Stimulated activated naive CD4-positive, alpha-beta T cell treated with Interleukin-2 at 50 U/mL for 16 hours (primary cell): ENCODE measurements around the gene PACS1.
"Not testable (repeated sequence)": the region's sequence is repeated elsewhere in the genome, so short reads cannot be mapped to it uniquely, and the experiment has no call there.

ENCODE experiments used
- DNase-seq: peaks from one replicate; lab custom pipeline; 2025; lab: John Stamatoyannopoulos, UW

PACS1 gene

DNA sequence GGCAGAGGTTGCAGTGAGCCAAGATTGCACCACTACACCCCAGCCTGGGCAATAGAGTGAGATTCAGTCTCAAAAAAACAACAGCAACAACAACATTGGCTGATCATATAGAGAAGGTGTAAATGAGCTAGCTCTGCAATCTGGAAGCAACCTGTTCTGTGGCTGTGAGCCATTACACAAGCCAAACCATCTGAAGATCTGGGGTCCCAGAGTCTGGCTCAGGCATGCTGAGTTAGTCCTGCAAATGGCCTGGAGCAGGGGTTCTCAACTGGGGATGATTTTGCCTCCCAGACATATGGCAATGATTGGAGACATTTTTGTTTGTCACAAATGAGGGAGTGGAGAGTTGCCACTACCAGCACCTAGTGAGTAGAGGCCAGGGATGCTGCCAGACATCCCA lies 156.0 kb downstream of the PACS1 start:
- DNase-seq = no peak

DNA sequence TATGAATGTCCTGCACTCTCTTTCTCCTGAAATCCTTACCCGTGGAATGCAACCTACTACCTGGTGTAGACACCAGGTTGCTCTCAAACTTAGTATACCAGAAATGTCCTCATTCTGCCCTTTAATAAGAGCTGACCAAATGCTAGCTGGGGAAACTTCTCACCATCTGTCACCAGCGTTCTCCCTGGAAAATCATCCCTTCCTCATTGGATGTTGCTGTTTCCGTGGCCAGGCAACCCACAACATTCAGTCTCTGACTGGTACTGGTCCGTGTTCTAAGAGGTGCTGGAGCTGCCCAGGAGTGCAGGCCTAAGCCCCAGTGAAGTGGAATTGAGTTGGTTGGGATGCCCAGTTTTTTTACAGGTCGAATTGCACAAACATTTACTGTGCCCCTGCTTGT lies 157.6 kb downstream of the PACS1 start:
- no peak for DNase-seq

DNA sequence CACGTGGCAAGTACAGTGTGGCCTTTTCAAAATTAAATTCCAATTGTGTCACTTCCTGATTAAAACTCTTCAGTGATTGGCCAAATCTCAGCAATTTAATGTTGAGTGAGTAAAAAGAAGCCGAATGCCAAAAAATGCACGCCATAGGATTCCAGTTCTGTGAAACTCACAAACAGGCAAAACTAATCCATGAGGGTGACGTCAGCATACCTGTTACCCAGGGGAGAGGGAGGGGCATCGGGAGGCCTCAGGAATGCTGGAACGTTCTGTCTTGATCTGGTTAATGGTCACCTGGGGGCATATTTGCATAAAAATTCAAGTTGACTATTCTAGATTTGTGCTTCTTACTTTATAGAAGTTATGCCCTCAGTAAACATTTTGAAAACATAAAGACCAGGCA lies 158.4 kb downstream of the PACS1 start:
- no peak for DNase-seq

DNA sequence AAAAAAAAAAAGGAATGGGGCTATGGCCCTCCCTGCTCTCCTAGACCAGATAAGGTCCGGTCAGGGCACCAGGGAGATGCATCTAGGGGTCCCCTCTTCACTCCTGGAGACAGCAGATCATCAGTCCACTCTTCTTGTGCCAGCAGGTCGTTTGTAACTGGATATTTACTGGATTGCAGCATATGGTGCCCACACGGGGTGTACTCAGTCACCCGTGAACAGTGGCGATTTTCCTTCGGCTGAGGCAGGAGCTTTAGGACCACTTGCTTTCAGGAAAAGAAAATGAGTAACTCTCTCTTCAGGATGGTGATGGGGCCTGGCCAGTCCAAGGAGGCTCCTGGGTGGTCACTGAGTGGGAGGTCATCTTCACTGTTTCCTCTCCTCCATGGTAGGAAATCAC lies 160.1 kb downstream of the PACS1 start:
- no peak for DNase-seq

DNA sequence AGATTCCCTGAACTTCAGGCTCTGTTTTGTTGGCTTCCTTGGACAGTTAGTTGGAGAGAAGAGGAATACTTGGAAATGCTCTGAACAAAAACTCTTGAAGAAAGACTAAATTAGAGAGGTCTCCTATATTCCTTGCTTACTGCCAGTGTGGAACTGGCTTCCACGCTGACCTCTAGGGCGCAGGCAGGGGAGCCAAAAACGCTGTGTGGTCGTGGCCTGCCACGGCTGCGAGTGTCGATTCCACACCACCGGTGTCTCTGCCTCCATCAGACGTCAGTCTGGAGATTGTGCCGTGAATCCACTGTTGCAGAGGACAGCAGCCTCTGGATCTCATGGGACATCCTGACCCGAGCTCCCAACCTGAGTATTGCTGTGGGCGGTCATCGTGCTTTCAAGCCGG lies 160.9 kb downstream of the PACS1 start:
- DNase-seq = no peak

DNA sequence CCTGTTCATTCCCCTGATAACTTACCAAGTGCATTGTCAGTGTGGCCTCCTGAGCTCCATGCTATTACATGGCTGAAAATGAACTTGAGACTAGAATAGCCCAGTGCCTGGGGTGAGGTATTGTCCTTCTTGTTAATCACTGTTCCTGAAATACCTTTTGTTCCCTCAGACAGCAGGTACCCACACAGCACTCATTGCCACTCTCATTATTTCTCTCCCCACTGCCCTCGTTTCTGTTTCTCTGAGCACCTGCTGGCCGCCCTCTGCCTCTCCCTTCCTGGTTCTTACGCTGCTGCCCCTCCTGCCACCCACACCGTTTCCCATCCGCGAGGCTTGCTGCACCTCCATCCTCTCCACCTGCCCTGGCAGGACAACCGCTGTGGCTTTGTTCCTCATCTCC lies 161.5 kb downstream of the PACS1 start:
- DNase-seq = no peak

DNA sequence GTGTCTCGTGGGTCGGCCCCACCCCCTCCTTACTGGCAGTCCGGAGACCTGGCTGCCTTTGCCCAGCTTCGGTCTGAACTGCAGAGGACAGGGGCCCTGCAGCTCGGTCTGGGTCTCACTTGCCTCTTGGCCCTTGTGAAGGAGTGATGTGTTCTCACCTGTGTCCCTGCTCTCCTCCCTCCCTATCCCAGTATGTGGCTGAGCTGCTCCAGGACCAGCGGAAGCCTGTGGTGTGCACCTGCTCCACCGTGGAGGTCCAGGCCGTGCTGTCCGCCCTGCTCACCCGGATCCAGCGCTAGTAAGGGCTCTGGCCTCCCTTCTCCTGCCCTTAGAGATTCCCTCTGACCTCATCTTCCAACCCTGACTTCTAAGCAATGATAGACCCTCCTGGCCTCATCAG lies 162.7 kb downstream of the PACS1 start:
- DNase-seq = no peak

DNA sequence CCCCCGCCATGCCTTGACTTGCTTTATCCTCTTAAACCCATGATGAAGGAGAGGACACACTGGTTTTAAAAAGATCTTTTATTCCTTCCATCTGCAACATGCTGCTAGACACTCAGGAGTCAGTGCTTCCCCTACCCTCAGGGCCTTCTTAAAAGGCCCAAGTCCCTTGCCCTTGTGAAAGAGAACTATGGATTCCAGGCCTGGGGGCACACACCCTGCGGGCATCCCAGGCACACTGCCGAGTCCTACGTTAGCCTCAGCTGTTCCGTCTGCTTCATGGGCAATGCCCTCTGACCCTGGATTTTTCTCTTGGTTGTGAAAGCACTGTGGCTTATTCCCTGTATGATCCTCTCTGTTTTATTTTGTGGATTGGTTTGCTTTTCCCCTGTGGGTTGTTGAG lies 163.2 kb downstream of the PACS1 start:
- DNase-seq = no peak

DNA sequence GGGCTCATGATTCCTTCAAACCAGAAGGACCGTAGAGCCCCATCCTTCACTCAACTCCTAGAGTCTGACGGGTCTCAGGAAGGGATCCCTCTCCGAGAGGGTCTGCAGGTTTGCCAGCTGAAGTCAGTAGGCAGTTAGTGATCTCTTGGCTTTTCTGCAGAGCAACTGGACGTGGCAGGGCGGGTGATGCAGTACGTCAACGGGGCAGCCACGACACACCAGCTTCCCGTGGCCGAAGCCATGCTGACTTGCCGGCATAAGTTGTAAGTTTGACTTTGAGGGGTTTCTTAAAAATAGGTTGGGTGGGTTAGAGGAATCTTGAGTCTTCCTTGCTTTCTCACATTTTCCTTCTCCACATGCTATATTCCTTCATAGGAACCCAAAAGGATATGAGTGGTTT lies 165.1 kb downstream of the PACS1 start:
- DNase-seq = no peak

DNA sequence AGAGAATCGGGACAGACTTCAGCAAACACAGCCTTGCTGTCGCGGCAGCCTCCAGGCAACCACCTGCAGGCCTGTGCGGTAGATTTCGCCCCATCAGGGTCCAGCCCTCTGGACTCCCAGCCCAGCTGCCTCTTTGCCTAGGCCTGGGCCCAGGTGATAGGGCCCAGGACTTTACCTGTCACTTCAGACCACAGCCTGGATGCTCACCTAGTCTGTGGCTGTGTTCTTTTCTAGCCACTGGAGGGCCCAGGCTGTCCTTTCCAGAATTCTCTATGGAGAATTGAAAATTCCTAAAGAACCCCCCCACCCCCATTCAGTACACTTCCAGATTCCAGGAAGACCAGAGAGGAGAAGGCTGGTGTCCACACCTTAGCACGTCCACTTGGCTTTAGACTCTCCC lies 167.8 kb downstream of the PACS1 start:
- no peak for DNase-seq

DNA sequence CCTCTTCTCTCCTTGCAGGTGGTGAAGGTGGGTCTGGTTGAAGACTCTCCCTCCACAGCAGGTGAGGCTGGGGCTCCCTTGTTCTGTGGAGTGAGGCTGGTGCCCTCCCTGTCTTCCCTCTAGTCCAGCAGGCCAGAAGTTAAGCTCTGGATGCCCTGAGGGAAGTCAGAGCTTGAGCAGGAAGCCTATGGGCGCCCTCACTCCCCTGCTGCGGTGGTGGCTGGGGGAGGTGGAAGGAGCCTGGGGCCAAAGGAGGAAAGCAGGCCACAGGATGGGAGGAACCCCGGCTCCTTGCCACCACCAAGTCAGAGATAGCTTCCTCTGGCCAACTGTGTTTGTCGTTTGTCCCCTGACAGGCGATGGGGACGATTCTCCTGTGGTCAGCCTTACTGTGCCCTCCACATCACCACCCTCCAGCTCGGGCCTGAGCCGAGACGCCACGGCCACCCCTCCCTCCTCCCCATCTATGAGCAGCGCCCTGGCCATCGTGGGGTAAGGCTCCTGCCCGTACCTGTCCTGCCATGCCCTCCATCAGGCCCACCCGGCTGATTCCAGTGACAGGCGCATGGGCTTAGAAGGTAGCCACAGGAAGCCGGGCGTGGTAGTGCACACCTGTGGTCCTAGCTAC lies 168.8 kb downstream of the PACS1 start:
- no peak for DNase-seq

DNA sequence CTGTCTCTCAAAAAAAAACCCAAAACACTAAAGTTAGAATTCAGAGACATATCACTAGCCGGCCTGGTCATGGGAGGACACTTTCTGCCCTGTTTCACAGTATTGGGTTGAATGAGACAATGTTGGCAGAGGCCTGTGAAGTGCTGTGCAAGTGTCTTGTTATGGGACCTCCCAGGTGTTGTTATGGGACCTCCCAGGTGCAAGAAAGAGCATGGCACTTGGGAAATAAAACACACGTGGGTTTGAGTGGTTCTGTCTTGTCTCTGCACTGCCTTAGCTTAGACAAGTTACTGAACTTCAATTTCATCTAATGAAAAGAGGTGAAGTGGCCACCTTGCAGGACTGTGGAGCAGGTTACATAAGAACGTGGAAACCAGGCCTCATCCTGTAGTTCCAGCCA lies 169.4 kb downstream of the PACS1 start:
- no peak for DNase-seq

DNA sequence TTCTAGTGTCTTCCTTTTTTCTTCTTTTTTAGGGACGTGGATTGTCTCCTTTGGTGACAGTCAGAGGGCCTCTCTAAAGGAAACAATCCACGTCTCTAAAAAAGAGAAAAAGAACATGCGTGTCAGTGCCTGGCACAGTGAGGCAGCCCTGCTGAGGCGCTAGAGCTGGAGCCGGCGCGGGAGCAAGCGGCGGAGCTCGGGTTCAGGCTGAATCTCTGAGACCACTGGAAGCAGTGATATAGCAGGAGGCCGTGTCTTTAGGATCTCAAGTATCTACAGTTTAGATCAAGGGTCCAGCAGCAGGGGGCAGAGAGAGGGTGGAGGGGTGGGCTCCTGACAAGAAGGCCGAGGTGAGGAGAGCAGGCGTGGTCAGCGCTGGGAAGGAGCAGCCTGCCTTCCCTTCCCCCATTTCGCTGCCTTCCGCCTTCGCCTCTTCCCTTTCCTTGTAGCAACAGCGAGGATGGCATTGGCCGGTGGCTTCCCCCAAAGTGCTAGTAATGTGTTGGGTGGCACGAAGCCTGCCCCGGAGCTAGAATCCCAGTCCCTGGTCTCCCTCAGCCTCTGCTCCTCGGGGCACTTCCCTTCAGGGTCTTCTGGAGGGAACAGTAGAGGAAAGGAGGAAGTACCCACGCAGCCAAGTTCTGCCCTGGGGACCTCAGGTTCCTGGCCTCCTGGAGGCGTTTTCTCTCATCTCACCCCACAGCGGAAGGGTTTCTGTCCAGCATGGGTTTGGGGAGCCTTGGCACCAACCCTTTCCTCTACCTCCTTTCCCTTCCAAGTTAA lies 170.1 kb downstream of the PACS1 start:
- no peak for DNase-seq

DNA sequence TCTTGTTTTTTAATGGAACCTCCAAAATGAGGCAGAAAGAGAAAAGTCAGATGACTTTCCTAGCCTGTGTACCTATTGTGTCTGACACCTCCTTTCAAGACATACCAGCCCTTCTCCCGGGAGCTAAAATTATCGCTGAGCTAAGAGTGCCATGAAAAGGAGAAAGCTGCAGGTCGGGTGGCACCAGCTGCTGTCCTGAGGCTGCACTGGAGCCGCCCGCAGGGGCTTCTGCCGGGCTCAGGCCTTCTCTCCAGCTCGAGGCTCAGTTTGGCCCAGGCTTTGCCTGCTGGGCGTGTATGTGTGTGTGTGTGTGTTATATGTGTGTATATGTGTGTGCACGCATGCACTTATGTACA lies 170.7 kb downstream of the PACS1 start:
- DNase-seq = no peak

DNA sequence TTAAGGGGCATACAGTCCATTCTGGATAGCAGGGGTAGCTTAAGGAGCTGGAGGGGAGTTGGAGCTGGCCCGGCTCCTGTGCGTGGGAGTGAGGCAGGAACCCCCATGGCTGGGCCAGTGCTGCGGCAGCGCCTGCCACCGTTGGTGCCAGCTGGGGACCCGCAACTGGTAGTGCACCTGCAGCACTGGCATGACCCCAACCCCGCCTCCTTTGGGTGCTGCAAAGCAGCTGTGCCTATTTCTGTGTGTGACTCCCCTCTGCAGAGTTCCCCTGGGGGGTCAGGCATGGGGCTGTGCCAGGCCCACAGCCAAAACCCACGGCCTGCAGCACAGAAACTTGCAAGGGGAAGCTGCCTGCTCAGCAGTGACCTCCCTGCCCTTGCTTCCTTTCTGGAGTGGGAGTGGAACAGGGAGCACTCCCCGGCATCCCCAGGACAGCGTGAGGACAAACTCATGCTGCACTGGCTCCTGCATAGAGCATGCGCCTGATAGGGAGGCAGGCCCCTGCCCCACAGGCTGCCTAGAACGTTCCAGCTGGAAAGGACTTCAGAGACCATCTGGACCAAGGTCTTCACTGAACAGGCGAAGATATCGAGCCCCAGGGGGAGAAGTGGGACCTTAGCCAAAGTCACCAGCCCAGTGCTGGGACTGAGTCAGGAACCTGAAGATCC lies 172.2 kb downstream of the PACS1 start:
- DNase-seq = no peak

DNA sequence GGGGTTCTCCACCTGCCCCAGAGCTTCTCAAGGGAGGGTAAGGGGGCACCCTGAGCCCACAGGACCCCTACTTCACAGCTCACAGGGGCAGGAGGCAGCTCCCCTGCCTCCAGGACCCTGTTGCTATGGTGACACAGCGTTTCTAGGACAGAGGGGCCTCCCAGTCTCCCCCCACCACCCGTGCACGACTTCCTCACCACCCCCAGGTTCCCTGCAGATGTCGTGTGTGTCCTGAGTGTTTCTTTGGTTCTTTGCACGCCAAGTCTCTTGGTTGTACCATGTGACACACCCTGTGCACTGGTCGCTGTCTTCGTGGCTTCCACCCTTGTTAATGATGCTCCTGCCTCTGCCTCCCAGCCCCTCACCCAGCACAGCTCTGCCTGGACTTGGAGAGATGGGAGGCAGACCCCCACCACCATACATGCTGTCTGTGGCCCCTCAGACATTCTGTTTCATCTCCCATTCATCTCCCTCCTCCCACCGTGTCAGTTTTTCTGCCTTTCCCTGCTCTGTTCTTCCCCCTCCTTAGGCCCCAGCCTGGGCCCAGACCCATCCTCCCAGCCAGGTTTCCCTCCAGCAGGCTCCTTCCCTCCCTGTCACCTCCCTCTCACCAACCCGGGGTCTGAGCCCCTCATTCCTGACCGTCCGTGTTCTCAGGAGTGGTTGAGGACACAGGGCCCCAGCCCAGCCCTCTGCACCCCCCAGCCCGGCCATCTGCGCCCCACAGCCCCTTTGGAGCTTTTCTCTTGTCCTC lies 173.9 kb downstream of the PACS1 start:
- DNase-seq = no peak

DNA sequence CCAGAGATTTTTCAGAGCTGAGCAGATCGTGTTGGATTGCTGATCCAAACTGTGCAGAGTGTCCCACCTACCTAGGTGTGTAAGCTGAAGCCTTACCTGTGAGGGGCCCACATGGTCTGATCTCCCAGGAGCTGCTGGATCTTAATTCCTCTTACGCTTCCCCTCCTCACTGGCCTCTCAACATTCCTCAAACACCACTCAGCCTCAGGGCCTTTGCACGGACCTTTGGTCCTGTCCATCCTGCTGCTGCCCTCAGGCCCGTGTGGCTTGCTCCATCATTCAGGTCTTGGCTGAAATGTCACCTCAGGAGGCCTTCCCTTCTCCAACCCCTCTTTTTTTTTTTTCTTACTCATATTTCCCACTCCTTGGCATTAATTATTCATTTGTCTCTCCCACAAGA lies 177.2 kb downstream of the PACS1 start:
- no peak for DNase-seq

DNA sequence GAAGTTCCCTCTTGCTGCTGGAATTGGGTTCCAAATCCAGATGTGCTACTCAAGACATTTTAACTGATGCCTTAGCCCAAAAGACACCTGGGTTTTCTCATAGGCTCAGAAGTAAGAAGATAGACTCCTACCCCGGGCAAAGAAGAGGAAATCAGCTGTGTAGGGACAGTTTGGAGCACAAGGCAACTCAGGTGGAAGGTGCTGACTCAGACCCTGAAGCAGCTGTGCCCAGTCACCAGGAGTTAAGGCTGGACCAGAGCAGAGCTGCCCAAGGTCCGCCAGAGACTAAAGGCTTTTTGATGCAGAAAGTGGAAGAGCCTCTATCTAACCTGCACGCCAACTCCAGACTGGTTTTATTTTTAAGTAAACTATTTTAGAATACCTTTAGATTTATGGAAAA lies 177.7 kb downstream of the PACS1 start:
- DNase-seq = no peak

DNA sequence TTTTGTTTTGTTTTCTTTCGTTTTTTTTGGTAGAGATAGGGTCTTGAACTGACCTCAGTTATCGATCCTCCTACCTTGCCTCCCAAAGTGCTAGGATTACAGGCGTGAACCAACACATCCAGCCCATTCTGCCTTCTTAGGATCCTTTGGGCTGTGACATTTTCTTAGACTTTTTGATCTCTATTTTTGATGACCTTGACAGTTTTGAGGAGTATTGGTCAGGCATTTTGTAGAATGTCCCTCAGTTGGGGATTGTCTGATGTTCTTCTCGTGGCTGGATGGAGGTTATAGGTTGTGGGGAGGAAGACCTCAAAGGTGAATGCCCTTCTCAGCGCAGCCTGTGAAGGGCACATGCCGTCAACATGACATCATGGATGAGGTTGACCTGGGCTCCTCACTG lies 178.8 kb downstream of the PACS1 start:
- no peak for DNase-seq

DNA sequence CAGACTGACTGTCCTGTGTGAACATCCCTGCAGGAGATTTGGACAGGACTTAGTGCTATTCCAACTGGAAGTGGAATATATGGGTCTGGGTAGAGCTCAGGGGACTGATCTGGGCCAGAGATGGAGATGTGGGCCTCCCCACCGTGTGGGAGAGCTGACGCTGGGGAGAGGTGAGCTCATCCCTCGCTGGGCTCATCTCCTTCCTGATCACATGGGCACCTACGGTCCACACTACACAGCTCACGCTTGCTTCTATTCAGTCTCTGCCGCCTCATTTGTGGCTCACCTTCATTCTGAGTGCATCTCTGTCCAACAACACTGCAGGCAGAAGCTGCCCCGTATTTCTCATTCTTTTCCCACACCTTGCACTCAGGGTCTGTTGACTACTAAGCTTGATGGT lies 181.7 kb downstream of the PACS1 start:
- no peak for DNase-seq

DNA sequence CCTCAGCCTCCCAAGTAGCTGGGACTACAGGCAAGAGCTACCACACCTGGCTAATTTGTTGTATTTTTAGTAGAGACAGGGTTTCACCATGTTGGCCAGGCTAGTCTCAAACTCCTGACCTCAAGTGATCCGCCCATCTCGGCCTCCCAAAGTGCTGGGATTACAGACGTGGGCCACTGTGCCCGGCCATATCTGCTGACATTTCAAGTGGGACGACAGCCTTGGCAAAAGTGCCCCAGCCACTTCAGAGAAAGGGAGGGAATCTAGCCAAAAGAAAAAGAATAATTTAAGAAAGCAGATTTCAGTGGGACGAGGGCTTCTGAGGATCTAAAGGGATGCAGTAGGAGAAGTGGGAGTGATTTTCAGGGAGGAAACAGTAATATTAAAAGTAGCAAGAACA lies 183.0 kb downstream of the PACS1 start:
- not testable (repeated sequence) for DNase-seq

DNA sequence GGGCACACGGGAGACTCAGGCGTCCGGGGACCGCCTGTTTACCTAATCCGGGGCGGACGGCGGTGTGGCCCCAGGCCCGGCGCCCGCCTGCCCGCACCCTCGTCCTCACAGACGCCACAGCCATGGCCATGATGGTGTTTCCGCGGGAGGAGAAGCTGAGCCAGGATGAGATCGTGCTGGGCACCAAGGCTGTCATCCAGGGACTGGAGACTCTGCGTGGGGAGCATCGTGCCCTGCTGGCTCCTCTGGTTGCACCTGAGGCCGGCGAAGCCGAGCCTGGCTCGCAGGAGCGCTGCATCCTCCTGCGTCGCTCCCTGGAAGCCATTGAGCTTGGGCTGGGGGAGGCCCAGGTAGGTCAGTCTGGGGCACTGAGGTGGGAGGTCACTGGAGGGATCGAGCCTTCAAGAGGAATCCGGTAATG lies 188.4 kb downstream of the PACS1 start:
- no peak for DNase-seq

DNA sequence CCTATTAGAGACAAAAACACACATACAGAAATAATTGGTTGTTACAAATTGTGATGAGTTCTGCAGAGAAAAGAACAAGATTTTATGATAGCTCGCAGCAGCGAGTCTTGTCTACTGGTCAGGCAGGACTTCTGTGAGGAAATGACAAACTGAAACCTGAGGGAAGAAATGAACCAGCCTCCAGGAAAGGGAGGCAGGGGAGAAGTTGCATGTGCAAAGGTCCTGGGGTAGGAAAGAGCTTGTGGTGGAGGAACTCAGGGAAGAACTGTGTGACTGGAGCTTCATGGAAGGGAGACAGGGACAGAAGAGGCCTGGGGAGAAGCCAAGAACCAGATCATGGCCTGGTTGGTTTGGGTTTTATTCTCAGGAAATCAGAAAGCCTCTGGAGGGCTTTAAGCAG lies 189.2 kb downstream of the PACS1 start:
- no peak for DNase-seq
